Erythroblast (primary cell): Measurements from ENCODE around the gene SMOC2.
"Not testable (repeated sequence)": the region's sequence is repeated elsewhere in the genome, so short reads cannot be mapped to it uniquely, and the experiment has no call there.

ENCODE experiments used
- DNase-seq, 2 experiments: peaks; one replicate each; lab custom pipeline; 2025; lab: John Stamatoyannopoulos, UW
- GATA1 ChIP-seq: IDR thresholded peaks from 2 replicates; pipeline ENCODE4 v1.6.1; 2011; ENCODE audit warnings: low read depth, mild to moderate bottlenecking, control low read depth, low read length, moderate library complexity
- POLR2A ChIP-seq: IDR thresholded peaks from 2 replicates; pipeline ENCODE4 v1.6.1; 2011; ENCODE audit warnings: mild to moderate bottlenecking, low read length

SMOC2 gene

DNA sequence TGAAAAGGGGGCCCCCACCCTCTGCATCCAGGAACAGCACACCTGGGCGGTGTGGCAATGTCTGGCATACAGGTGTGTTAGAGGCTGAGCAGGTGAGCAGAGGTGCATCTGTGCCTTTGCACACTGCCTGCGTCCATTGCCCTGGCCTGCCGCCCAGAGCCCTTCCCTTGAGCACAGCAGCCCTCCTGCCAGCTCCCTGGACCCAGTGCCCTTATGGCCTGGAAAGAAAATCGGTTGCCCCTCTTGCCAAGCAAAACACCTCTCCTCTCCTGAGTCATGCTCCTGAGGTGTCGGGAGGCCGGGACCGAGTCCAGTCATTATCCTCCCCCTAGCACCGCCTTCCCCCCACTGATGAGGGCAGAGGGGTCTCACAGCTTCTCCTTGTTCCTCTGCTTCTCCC is 259.9 kb downstream of the SMOC2 start:
- DNase-seq = no peak
- TF ChIP-seq POLR2A (no peak), GATA1 (no peak)

DNA sequence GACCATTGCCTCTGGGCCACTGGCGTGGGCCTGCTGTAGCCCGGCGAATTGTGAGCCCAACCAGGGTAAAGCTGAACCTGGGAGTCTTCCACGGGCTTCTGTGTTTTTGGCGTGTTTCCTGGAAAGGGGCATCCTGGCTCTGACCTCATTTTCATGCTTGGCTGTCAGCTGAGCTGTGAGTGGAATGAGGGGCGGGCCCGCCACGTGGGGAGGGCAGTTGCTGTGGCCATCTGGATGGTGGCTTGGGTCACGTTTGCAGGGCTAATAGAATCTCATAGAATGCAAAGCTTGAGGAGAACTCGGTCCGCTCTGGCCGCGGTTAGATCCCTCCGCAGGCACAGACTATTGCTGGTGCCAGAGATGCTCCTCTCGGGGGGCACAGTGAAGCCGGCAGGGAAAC is 263.0 kb downstream of the SMOC2 start:
- DNase-seq = no peak
- no peak for TF ChIP-seq GATA1
- no peak for TF ChIP-seq POLR2A

DNA sequence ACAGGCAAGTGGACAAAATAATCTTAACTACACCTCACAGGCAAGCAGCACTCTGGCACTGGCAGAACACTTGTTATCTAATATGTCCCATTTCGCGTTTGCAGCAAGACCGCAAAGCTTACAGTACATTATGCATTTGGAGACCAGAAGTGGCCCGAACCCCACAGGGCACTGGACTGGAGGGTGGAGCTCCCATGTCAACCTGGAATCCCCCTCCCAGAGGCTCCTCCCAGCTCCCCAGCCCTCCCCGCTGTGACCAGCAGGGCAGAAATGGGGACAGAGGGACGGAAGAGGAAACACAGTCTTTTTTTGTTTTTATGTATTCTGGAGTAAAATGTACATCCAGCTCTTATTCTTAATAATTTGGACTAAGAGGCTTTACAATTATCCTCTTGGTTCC is 263.7 kb downstream of the SMOC2 start:
- TF ChIP-seq GATA1 (no peak), POLR2A (no peak)
- DNase-seq = no peak

DNA sequence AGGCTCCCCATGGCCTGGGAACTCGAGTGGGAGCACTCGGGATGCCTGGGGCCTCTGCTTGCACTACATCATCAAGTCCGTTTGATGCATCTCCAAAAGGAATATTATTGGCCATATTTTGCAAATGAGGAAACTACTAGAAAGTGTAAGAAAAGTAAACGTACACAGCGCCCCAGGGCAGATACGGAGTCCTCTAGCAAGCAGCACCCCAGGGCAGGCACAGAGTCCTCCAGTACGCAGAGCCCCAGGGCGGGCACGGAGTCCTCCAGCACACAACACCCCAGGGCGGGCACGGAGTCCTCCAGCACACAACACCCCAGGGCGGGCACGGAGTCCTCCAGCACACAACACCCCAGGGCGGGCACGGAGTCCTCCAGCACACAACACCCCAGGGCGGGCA is 264.3 kb downstream of the SMOC2 start:
- DNase-seq = not testable (repeated sequence)

DNA sequence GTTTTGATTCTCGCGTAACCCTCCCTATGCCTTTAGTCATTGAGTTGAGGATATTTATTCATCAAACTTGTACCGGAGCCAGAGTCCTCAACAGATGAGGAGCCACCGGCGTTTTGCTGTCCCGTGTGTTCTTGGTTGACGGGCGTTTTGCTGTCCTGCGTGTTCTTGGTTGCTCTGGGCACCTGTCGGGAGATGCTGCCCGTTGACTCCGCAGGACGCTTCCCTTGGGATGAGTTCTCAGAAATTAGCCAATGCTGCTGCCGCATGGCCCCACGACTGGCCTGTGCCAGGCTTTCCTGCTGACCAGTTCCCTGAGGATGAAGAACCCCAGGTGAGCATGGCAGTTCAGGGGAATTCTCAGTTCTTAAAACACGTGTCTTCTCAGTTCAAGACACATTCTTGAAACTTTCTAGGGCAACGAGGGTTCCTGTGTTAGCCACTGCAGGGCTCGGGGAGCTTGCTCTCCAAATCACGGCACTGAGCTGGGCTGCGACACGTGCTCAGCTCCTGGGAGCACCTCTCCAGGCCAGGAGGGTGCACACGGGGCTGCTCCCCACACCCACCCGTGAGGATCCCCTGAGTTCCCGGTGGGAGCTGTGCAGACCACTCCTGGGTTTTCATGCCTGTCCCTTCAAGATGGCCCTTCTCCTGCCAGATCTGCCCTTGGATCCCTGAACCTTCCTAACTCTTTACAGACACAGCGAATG is 265.6 kb downstream of the SMOC2 start:
- TF ChIP-seq POLR2A = no peak
- no peak for TF ChIP-seq GATA1
- no peak for DNase-seq

DNA sequence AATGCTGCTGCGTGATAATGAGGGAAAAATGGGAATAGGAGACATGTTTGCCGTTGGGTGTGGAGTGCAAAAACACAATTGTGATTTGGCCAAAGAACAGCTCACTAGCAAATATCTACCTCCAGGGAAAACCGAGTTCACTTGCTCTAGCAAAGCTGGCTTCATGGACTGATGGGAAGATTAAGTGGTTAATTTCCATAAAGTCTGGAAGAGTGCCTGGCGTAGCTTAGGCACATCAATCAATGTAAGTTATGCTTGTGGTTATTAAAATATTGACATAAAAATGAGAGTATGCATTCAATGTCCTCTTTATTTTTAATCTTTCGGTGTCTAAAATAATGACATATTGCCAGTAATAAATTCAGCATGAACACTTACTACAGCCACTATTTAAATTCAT is 267.5 kb downstream of the SMOC2 start:
- TF ChIP-seq POLR2A = no peak
- DNase-seq = no peak

DNA sequence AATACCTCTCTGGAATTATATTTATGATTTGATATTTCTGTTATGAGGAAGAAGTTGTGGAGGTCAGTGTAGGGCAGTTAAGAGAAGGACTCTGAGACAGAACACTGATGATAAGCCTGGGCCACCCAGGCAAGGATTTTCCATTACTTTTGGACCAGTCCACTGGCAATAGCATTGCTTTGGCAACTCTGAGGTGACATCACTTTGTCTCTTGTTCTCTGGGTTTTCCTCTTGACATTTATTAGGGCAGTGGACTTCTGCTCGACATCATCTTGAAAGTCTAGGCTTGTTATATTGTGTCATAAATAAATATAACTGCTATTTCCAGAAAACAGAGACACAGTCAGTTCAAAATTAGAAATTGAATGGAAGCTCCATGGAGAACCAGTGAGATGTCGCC is 268.0 kb downstream of the SMOC2 start:
- DNase-seq = no peak
- no peak for TF ChIP-seq POLR2A
- no peak for TF ChIP-seq GATA1

DNA sequence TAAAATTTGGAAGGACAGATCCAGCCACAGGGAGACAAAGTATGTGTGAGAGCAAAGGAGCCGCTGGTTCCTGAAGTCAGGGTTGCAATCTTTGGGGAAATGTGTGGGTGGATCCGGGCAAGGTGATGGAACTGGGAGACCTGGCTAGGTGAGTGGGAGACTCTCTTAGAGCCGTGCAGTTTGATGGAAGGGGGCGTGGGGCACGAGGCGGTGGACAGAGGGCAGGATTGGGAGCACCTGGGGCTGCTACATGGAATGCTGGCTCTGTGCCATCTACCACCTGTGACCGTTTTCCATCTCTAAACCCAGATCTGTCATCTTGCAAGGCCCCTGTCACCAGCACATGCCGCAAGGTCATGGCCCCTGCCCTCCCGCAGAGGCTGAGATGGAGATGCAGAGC is 268.4 kb downstream of the SMOC2 start:
- TF ChIP-seq GATA1 (no peak), POLR2A (no peak)

DNA sequence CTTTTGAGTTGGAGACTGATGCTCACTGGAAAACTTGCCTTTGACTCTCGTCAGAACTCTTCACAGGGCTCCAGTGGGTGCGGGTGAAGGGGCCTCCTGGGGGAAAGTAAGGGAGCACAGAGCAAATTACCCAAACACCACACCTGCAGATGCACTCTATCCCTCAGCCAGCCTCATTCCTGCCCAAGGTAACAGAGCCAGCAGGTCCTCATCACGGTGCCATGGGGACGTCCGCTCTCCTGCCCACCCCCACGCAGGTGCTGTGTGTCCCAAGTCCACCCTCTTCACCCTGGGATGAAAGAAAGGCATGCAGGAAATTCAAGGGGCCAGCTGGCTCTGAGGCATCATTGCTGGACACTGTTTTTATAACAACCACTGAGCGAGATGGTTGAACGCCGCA is 269.0 kb downstream of the SMOC2 start:
- DNase-seq = no peak
- TF ChIP-seq POLR2A (no peak), GATA1 (no peak)

More for the DNA sequence above, 268.4 kb downstream of the SMOC2 start:
- DNase-seq = no peak

DNA sequence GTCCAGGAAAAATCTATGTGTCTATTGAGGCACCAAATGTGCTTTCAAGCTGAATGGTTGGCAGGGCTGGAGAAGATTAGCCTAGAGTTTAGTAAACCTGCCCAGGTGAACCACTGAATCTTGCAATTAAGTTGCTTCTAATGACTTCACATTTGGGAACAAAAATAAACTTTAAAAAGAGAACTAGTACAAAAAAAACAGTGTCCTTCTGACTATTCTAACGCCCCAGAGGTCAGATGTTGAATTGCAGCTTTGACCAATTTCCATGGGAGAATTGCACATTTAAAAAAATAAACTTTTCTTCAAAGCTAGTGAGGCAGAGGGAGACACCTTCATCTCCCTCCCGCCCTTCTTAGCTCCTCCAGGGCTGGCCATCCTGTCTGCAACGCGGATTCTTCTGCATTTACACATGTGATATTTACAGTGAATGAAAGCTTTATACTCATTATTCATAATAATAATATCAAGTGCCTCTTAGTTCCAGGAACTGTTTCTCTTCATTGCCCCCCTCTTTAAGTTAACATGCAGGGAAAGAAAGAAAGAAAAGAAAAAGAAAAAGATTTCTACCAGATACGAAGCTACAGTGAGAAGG is 270.2 kb downstream of the SMOC2 start:
- no peak for TF ChIP-seq GATA1
- no peak for TF ChIP-seq POLR2A
- no peak for DNase-seq

DNA sequence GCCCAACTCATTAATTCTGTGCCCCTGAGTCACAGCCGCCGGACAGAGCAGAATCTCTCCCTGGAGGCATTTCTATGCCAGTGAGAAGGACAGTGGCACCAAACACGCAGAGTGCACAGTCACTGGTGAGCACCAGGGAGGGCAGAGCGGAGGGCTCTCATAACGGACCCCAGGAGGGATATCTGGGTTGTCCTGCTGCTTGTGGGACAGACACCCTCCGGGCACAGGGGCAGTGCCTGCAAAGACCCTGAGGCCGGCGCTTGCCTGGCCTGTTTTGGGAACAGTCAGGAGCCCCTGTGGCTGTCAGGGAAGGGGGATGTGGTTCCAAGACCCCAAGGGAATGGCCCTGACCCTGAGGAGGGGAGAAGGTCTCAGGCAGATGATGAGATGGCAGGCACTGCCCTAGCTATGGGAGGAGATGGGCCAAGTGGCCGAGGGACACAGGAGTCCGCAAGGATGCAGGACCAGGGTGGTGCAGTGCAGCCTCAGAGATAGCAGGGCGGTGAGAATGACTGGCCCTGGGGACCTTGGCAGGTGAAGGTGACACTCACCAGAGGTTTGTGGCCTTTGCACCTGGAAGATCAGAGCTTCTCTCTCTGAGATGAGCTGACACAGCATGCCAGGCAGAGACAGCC is 270.8 kb downstream of the SMOC2 start:
- DNase-seq = no peak
- no peak for TF ChIP-seq POLR2A
- TF ChIP-seq GATA1 = no peak

DNA sequence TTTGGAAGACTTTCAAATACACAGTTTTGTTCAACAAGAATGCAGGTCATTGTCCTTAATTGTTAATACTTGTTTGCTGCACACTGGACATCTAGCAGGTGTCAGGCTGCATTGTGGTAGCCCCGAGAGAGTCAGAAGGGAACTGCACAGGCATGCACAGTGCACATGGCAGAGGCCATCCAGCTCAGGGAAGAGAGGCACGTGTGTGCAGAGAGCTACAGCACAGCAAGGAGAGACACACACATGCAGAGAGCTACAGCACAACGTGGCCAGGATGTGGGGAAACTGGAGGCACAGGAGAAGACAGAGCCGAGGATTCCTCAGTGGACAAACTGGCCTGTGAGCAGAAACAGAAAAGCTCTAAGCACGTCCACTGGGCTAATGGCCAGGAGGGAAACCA is 272.0 kb downstream of the SMOC2 start:
- TF ChIP-seq GATA1 = no peak
- no peak for TF ChIP-seq POLR2A
- DNase-seq = no peak

DNA sequence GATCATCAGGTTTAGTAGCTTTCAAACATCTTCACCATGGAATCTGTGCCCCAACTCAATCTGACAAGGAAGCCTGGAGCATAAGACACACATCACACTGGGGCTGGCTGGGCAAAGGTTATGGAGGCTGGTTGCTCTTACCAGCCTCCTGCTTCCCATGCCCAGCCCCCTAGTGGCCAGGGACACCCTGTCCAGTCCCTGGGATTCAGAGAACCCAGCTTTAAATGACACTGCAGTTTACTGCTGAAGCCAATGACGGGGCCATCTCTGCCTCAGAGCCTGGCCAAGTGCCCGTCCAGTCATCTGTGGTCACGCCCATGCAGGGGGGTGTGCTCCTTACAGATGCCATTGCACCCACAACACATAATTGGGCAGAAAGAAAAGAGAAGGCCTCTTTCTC is 272.9 kb downstream of the SMOC2 start:
- TF ChIP-seq GATA1 (no peak), POLR2A (no peak)
- peak; percentile 9 to 10 for DNase-seq

DNA sequence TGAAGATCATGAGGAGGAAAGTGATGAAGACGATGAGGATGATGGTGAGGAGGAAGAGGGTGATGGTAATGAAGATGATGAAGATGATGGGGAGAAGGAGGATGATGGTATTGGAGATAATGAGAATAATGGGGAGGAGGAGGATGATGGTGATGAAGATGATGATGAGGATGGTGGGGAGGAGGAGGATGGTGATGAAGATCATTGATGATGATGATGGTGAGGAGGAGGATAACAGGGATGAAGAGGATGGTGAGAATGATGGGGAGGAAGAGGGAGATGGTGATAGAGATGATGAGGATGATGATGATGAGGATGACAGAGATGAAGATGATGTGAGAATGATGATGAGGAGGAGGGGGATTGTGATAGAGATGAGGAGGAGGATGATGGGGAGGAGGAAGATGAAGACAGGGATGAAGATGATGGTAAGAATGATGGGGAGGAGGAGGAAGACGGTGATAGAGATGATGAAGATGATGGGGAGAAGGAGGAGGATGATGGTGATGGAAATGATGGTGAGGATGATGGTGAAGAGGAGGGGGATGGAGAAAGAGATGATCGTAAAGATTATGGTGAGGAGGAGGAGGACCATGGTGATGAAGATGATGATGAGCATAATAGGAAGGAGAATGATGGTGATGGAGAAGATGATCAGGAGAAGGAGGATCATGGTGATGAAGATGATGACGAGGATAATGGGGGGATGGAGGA is 273.7 kb downstream of the SMOC2 start:
- TF ChIP-seq GATA1 (no peak), POLR2A (no peak)
- no peak for DNase-seq
